CD14-positive monocyte (primary cell): ENCODE measurements around the gene NID1. TPM values are rescaled to one million over a fixed set of nuclear protein-coding genes. Genes with fewer than 3 reads are reported as not detected.

ENCODE experiments used
- DNase-seq, 3 donors: peaks; one replicate each; pipeline ENCODE4 v3.0.0-alpha.2; 2011 to 2022
- H2AFZ ChIP-seq: 2 replicates; pipeline ENCODE4 v1.6.0; 2012; ENCODE audit warnings: mild to moderate bottlenecking, low read depth, low read length, inconsistent platforms; ENCODE audit not compliant: insufficient read depth, poor library complexity, severe bottlenecking
- H3K27ac ChIP-seq, 2 donors: 1 replicate in 1 of 2; 2 replicates in 1 of 2; pipeline ENCODE4 v1.5.1; 2012 to 2013; ENCODE audit warnings: low read length in 2 of 2, control low read depth in 1 of 2, inconsistent platforms in 1 of 2, low read depth in 1 of 2, mild to moderate bottlenecking in 1 of 2
- H3K27me3 ChIP-seq, 2 donors: one replicate each; pipeline versions ENCODE4 v1.6.0 to v1.6.1; 2011 to 2013; ENCODE audit warnings: low read length in 2 of 2; ENCODE audit not compliant: control insufficient read depth in 2 of 2, insufficient read depth in 2 of 2
- H3K36me3 ChIP-seq, 2 donors: replicated peaks in 1 of 2; 1 replicate in 1 of 2; 2 replicates in 1 of 2; pipeline versions ENCODE4 v1.5.1 to v1.6.1; 2012 to 2013; ENCODE audit warnings: low read length in 2 of 2, control low read depth in 1 of 2, inconsistent platforms in 1 of 2, mild to moderate bottlenecking in 1 of 2; ENCODE audit not compliant: insufficient read depth in 2 of 2, control insufficient read depth in 1 of 2
- H3K4me1 ChIP-seq, 2 donors: 1 replicate in 1 of 2; 2 replicates in 1 of 2; pipeline versions ENCODE4 v1.5.1 to v1.6.1; 2012 to 2013; ENCODE audit warnings: low read length in 2 of 2, control low read depth in 1 of 2, inconsistent platforms in 1 of 2, mild to moderate bottlenecking in 1 of 2, moderate library complexity in 1 of 2; ENCODE audit not compliant: insufficient read depth in 2 of 2, control insufficient read depth in 1 of 2
- H3K4me2 ChIP-seq: replicated peaks from 2 replicates; pipeline ENCODE3; 2012; ENCODE audit warnings: low read length, moderate library complexity, mild to moderate bottlenecking; ENCODE audit not compliant: poor library complexity, severe bottlenecking; ENCODE audit errors: extremely low read depth
- H3K4me3 ChIP-seq, 3 experiments: fragments of 200-600 bp in 1 of 3; sonication (generic) in 1 of 3; replicated peaks in 1 of 3; 1 replicate in 2 of 3; 2 replicates in 1 of 3; pipeline ENCODE4 v1.5.1; 2011 to 2013; ENCODE audit warnings: low read length in 3 of 3, mild to moderate bottlenecking in 3 of 3, control low read depth in 2 of 3, low read depth in 2 of 3, inconsistent platforms in 1 of 3, moderate library complexity in 1 of 3
- H3K79me2 ChIP-seq: 2 replicates; pipeline ENCODE4 v1.6.0; 2012; ENCODE audit warnings: mild to moderate bottlenecking, control low read depth, inconsistent platforms, low read length, moderate library complexity; ENCODE audit not compliant: insufficient read depth
- H3K9ac ChIP-seq: 2 replicates; pipeline ENCODE4 v1.6.0; 2017; ENCODE audit warnings: low read length, mild to moderate bottlenecking; ENCODE audit not compliant: insufficient read depth, poor library complexity, severe bottlenecking
- H3K9me3 ChIP-seq, 2 donors: replicated peaks in 1 of 2; 1 replicate in 1 of 2; 2 replicates in 1 of 2; pipeline versions ENCODE4 v1.5.1 to v1.6.1; 2012 to 2013; ENCODE audit warnings: low read length in 2 of 2, control low read depth in 1 of 2; ENCODE audit not compliant: control insufficient read depth in 1 of 2, insufficient read depth in 1 of 2
- H4K20me1 ChIP-seq: 2 replicates; pipeline ENCODE4 v1.6.0; 2012; ENCODE audit warnings: mild to moderate bottlenecking, low read length, control low read depth, moderate library complexity; ENCODE audit not compliant: insufficient read depth
- H3K27ac Mint-ChIP-seq, 7 donors: one replicate each; pipeline ENCODE4 v1.8.0; 2020; ENCODE audit warnings: mild to moderate bottlenecking in 7 of 7, mixed read lengths in 7 of 7, moderate library complexity in 6 of 7, inconsistent platforms in 2 of 7
- H3K27me3 Mint-ChIP-seq, 3 donors: one replicate each; pipeline ENCODE4 v1.8.0; 2021 to 2022; ENCODE audit warnings: low read depth in 3 of 3, mild to moderate bottlenecking in 3 of 3, mixed read lengths in 3 of 3, moderate library complexity in 3 of 3, inconsistent platforms in 1 of 3
- H3K36me3 Mint-ChIP-seq, 2 donors: one replicate each; pipeline ENCODE4 v1.8.0; 2020; ENCODE audit warnings: mixed read lengths in 2 of 2, inconsistent platforms in 1 of 2, mild to moderate bottlenecking in 1 of 2
- H3K4me1 Mint-ChIP-seq: one replicate; pipeline ENCODE4 v1.8.0; 2020; ENCODE audit warnings: mild to moderate bottlenecking, mixed read lengths
- H3K4me3 Mint-ChIP-seq, 2 donors: one replicate each; pipeline ENCODE4 v1.8.0; 2020; ENCODE audit warnings: mild to moderate bottlenecking in 2 of 2, mixed read lengths in 2 of 2, moderate library complexity in 1 of 2
- H3K9me3 Mint-ChIP-seq, 7 donors: one replicate each; pipeline ENCODE4 v1.8.0; 2020 to 2022; ENCODE audit warnings: mixed read lengths in 7 of 7, mild to moderate bottlenecking in 6 of 7, moderate library complexity in 6 of 7, inconsistent platforms in 2 of 7
- CTCF ChIP-seq: fragments of 200-600 bp; IDR thresholded peaks from one replicate; pipeline ENCODE4 v1.8.0; 2022; ENCODE audit warnings: antibody characterized with exemption, mild to moderate bottlenecking
- WGBS: methylation state at CpG from one replicate; pipeline ENCODE4 v1.1.5; 2013; ENCODE audit warnings: missing lambda C conversion rate; ENCODE audit not compliant: insufficient coverage; 5-methylcytosine and 5-hydroxymethylcytosine counted together
- intact Hi-C, 2 donors: fragments of 100-400 bp; cut with micrococcal nuclease; formaldehyde crosslinking; loops; one replicate each; pipeline versions ENCODE4 v1.15.0 to v1.15.1; 2023
- polyA plus RNA-seq, 3 donors: library from polyadenylated mRNA; depleted of rRNA in 1 of 3; unstranded in 2 of 3; stranded (reverse) in 1 of 3; fragments of 300-500 nt in 2 of 3; fragments of >200 nt in 1 of 3; fragmentation: Illumina TruSeq in 2 of 3; gene quantifications; 1 replicate in 2 of 3; 2 replicates in 1 of 3; pipeline ENCODE4 v1.2.3, GENCODE V29; 2012 to 2021

The NID1 gene
- polyA plus RNA-seq, 3 donors: 6.8 to 19.7 (median 14.4) TPM

GRCh38 chr1:235998812-235999211, 66.1 kb downstream of the NID1 start:
- peaks cover 1 to 7% (median 6%) of the 10 kb centered on the region in 3 donors for H3K27me3 Mint-ChIP-seq
- no peak overlapping the region for H3K9ac ChIP-seq
- H3K4me1 Mint-ChIP-seq: peaks cover 48% of the 10 kb centered on the region
- no peak for TF ChIP-seq CTCF
- H3K4me2 ChIP-seq: no peak overlapping the region
- no peak overlapping the region for H3K4me3 ChIP-seq
- H3K79me2 ChIP-seq: no peaks in the 10 kb centered on the region
- H2AFZ ChIP-seq: peak overlapping the region; percentile 29
- peak; percentile 21 to 39 (median 33) for DNase-seq
- H3K36me3 ChIP-seq: peaks cover 0 to under 1% of the 10 kb centered on the region in 2 donors
- H4K20me1 ChIP-seq: no peaks in the 10 kb centered on the region
- H3K27ac ChIP-seq: peak overlapping the region in 1 of 2 donors; percentile 61
- WGBS: 28% methylated on average over 3 of the region's 6 CpGs
- H3K9me3 Mint-ChIP-seq: no peaks in the 10 kb centered on the region
- H3K27ac Mint-ChIP-seq: peak overlapping the region in 6 of 7 donors; percentile 10 to 89 (median 80)
- H3K27me3 ChIP-seq: no peaks in the 10 kb centered on the region
- H3K4me1 ChIP-seq: peaks cover 37 to 45% of the 10 kb centered on the region in 2 donors
- no peaks in the 10 kb centered on the region for H3K9me3 ChIP-seq
- H3K36me3 Mint-ChIP-seq: peaks cover 10 to 19% of the 10 kb centered on the region in 2 donors
- intact Hi-C loops: no loop called here
- no peak overlapping the region for H3K4me3 Mint-ChIP-seq

GRCh38 chr1:235997931-235998330, 67.0 kb downstream of the NID1 start:
- peaks cover 10 to 25% of the 10 kb centered on the region in 2 donors for H3K36me3 Mint-ChIP-seq
- H3K27me3 Mint-ChIP-seq: peaks cover 1 to 6% (median 6%) of the 10 kb centered on the region in 3 donors
- no peak overlapping the region for H3K27ac ChIP-seq
- H3K27me3 ChIP-seq: no peaks in the 10 kb centered on the region
- intact Hi-C loops: no loop called here
- no peak for TF ChIP-seq CTCF
- H3K4me3 Mint-ChIP-seq: no peak overlapping the region
- peaks cover 0 to 9% of the 10 kb centered on the region in 2 donors for H3K36me3 ChIP-seq
- H3K4me2 ChIP-seq: no peak overlapping the region
- no peak overlapping the region for H3K4me3 ChIP-seq
- H3K9ac ChIP-seq: no peak overlapping the region
- H2AFZ ChIP-seq: no peak overlapping the region
- WGBS: 98% methylated on average over 4 of the region's 5 CpGs
- H3K9me3 Mint-ChIP-seq: no peaks in the 10 kb centered on the region
- H3K27ac Mint-ChIP-seq: no peak overlapping the region
- H3K9me3 ChIP-seq: no peaks in the 10 kb centered on the region
- H3K4me1 Mint-ChIP-seq: peaks cover 49% of the 10 kb centered on the region
- H4K20me1 ChIP-seq: no peaks in the 10 kb centered on the region
- no peak for DNase-seq
- no peaks in the 10 kb centered on the region for H3K79me2 ChIP-seq
- peaks cover 37 to 45% of the 10 kb centered on the region in 2 donors for H3K4me1 ChIP-seq
